ENCODE data around the gene CAMK2N1.
"Not testable (repeated sequence)": the region's sequence is repeated elsewhere in the genome, so short reads cannot be mapped to it uniquely, and the experiment has no call there.

CAMK2N1 gene

DNA sequence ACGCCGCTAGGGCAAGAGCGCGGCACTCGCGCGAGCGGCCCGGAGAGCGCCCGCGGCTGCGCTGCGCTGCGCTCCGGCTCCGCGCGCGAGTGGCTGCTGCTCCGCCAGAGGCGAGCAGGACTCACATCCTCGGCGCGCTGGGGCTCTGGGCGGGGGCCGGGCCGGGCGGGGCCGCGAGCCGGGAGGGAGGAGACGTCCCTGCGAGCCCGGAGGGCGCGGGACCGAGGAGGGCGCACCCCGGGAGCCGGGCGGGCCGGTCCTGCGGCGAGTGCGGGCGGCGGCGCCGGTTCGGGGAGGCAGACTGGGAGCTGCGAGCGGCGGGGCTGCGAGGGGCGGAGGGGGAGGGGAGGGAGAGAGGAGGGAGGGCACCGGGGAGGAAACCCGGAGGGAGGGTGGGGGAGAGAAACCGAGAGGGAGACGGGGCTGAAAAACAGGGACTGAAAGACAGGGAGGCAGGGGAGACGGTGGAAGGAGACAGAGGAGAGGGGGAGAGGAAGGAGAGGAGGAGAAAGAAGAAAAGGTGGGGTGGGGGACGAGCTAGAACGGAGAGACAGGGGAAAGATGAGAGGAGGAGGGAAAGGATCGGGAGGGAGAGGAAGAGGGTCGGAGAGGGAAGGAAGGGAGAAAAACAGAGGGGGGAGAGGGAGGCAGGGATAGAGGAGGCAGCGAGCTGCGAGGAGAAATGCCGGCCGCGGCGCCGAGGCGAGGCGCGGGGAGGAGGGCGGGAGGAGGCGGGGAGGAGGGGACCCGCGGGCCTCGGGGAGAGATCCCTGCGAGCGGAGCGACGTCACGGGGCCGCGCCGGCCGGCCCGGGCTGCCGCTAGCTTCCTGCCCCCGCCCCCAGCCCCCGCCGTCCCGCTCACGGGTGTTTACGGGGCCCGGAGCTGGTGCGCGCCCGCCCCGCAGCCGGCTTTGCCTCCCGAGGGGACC is at the start of gene CAMK2N1:
CAMK2N1 (minus strand) TSS at position 684 of the 930 bp plus-strand sequence. CDS start 831 bp downstream, outside the sequence.
- DNase-seq (ENCODE audit: low read depth in 2 of 3, low spot score in 2 of 3) = no peak

DNA sequence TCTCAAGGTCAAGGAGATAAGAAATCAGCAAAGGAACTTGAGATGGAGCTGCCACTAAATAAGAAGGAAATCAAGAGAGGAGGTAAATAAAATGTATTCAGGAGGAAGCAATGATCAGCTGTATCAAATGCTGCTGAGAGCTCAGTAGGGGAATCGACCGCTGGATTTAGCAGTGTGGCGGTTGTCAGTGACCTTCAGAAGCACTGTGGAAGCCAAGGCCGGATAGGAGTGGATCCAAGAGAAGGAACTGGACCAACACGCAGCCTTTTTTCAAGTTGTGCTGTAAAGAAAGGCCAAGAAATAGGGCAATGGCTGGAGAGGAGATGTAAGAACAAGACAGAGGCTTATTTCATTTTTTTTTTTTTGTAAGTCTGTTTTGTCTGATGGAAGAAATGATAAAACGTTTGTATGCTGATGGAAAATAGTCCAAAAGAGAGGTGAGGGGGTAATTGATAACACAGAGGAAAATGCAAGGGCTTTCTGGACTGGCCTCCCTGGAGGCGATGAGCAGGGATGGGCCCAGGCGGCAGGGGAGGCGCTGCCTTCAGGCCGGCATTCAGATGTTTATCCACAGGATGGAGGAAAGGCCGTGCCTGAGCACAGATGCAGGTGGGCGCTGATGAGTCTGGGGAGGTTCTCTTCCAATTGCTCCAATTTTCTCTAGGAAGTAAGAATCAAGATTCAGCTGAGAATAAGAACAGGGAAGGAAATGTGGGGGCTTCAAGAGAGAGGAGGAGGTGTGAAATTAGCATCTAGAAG is 48.8 kb upstream of the CAMK2N1 start:
- no peak for DNase-seq (ENCODE audit: low read depth in 2 of 3, low spot score in 2 of 3)

DNA sequence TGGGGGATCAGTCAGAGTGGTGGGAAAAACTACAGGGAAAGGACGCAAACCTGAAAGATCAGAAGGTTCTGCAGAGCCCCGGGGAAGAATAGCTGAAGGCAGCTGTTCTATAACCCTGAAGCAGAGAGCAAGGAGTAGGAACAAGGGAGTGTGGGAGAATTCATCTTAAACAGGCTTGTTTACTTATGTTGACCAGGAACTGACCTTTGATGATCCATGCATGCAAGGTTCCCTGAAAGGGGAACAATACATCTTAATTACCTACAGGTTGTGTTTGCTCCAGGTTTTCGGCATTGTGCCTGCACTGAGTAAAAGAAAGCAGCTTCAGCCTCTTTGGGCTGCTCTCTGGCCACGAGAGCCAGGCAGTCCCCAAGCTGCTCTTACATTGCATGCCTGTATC is 47.6 kb upstream of the CAMK2N1 start:
- no peak for DNase-seq (ENCODE audit: low read depth in 2 of 3, low spot score in 2 of 3)

DNA sequence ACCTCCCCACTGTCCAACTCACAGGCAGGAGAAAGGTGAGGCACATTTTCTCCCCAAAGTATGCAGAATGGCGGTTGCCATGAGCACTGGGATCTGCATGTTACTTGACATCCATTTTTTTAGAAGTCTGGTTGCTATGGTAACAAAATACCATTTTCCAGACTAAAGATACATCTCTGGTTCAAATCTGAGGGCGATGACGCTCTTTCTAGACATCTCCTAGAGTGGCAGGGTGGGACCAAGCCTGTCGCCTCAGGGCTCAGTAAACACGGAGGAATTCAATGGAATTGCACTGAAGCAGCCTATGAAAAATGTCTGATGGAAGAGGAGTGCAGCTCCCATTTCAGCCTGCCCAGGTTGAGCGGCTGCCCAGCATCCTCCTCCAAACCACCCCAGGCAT is 44.9 kb upstream of the CAMK2N1 start:
- no peak for DNase-seq (ENCODE audit: low read depth in 2 of 3, low spot score in 2 of 3)

DNA sequence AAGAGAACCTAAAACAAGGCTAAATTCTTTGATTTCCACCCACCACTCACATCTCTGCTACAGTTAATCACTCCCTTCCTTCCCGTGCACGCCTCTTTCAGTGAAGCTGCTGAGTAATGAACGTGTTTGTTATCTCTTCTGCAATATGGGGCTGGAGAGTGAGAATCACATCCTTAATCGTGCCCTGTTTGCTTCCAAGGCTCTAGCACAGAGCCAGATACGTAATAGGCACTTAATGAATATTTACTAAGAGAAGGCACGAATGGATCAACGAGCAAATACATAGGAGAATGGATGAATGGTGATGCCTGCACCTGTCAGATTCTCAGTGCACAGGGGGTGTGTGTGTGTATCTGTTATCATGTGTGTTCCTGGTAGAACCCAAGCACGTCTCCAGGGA is 44.3 kb upstream of the CAMK2N1 start:
- no peak for DNase-seq (ENCODE audit: low read depth in 2 of 3, low spot score in 2 of 3)

DNA sequence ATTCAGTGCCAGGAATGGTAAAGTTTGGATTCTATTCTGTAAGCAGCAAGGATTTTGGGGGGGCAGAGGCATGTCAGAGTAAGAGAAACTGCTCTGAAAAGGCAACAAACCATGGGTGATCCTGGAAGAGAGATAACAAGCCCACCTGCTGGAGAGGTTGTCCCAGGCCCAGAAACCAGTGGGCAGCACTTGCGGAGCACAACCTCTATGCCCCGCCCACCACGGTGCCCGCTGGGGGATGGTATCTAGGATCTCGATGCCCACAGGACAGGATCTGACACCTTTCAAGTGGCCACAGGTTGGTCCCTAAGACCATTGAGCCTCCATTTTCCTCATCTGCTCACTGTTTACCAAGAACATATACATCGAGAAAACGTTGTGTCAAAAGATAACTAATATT is 42.2 kb upstream of the CAMK2N1 start:
- no peak for DNase-seq (ENCODE audit: low read depth in 2 of 3, low spot score in 2 of 3)

DNA sequence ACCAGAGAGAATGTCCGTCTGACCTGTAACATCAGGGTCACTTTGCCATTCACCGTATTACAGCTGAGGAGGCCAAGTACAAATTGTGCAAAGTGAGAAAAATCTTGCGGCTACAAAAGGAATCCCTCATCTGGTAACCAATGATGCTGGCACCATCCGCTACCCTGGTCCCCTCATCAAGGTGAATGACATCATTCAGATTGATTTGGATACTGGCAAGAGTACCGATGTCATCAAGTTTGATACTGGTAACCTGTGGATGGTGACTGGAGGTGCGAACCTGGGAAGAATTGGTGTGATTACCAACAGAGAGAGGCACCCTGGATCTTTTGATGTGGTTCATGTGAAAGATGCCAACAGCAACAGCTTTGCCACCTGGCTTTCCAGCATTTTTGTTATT is 40.3 kb upstream of the CAMK2N1 start:
- no peak for DNase-seq (ENCODE audit: low read depth in 2 of 3, low spot score in 2 of 3)

DNA sequence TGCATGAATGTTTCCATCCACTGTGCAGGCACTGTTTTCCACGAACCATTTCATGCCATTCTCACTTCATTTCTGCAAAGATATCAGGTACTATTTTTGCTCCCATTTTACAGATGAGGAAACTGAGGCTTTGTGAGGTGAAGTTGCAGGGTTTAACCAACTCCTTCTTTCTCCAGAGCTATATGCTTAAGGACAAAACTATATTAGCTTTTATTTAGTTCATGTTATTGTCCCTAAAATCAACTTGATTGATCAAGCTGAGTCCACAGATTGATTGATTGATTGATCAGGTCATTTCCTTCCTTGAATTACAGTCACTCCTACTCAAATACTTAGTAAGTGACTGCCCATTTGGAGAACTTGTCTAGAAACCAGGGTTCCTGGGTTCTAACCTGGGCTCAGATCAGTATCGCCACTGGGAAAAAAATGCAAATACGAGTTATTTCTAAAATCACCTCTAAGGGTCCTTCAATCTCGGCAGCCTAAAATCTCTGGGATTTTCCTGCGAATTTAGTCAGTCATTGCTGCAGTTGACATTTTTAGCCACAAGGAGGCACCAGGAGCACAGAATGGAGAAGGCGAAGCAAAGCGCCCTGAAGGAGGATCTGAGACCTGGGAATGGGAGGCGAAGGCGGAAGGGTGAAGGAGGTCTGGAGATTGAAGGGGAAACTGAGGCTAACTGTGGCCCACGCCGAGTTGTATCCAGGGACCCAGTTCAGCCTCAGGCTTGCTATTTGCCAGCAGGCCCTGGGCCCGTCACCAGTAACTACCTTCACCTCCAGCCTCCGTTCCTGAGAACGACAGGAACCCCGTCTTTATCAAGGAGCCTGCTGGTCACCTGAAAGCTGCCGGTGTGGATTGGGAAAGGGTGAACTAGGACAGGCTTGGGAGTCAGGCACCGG is 36.2 kb upstream of the CAMK2N1 start:
- peak; percentile 13 to 47 (median 40) for DNase-seq (ENCODE audit: low read depth in 2 of 3, low spot score in 2 of 3)

DNA sequence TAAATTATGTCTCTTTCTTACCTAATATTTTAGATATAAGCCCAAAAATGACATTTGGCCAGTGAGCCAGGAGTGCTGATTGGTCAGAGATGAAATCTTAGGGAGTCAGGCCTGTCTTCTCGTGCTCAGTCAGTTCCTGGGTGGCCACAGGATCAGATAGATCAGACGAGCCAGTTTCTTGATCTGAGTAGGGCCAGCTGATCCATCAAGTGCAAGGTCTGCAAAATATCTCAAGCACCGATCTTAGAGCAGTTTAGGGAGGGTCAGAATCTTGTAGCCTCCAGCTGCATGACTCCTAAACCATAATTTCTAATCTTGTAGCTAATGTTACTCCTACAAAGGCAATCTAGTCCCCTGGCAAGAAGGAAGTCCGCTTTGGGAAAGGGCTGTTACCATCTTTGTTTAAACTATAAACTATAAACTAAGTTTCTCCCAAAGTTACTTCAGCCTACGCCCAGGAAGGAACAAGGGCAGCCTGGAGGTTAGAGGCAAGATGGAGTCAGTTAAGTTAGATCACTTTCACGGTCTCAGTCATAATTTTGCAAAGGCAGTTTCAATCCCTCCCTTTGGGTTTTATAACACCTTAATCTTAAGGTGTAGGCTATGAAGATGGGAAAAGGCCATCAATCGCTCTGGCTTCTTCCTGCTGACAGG is 33.7 kb upstream of the CAMK2N1 start:
- DNase-seq (ENCODE audit: low read depth in 2 of 3, low spot score in 2 of 3) = not testable (repeated sequence)

DNA sequence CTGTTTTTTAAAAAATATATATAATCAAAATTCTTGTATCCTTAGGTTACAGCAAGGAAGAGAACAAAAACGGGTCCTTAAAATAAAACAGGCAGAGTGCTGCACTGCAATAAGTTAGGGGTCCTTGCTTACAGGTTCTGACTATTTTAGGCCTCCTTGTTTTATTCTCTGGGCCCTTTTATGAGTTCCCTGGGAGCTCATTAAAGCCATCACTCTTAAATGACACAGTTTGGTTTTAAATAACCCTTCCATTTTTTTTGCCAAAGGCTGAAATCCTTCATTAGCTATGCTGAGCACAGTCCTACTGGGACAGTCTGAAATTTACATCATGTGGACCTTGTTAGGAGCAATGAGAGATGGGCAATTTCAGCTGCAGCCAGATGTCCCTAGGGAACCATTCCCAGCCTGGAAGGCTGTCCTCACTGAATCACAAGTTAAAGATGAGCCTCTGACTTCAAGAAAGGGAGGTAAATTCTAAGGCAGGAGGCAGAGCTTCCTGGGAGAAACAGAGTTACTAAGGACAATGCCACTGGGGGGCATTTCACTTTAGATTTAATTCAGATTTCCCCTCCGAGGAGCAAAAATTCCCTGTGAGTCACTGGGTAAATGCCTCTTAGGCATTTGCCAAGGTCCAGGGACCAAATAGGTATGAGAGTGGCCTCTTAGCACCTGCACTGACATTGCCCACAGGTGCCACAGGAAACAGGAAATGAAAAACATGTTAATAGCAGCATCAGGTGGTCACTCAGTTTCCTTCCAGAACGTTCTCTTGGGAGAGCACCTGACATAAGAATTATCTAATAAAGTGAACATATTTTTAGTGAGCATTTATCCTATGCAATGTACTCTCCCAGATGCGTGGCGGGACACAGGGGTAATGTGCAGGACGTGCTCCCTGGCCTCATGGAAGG is 25.8 kb upstream of the CAMK2N1 start:
- DNase-seq (ENCODE audit: low read depth in 2 of 3, low spot score in 2 of 3) = no peak

DNA sequence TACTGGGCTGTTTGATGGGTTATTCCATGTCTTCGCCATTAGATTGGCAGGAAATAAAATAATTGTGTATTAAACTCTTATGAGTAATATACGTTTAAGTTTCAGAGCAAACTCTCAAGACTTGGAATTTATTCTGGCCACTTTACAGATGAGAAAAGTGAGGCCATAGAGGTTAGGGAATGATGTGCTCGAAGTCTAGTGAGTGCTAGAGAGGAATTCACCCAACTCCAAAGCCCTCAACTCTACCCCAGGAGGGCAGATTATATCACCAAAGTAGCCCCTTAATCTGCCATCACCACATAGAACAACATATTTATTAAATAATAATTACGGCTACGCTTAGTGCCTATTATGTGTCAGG is 22.4 kb upstream of the CAMK2N1 start:
- no peak for DNase-seq (ENCODE audit: low read depth in 2 of 3, low spot score in 2 of 3)

DNA sequence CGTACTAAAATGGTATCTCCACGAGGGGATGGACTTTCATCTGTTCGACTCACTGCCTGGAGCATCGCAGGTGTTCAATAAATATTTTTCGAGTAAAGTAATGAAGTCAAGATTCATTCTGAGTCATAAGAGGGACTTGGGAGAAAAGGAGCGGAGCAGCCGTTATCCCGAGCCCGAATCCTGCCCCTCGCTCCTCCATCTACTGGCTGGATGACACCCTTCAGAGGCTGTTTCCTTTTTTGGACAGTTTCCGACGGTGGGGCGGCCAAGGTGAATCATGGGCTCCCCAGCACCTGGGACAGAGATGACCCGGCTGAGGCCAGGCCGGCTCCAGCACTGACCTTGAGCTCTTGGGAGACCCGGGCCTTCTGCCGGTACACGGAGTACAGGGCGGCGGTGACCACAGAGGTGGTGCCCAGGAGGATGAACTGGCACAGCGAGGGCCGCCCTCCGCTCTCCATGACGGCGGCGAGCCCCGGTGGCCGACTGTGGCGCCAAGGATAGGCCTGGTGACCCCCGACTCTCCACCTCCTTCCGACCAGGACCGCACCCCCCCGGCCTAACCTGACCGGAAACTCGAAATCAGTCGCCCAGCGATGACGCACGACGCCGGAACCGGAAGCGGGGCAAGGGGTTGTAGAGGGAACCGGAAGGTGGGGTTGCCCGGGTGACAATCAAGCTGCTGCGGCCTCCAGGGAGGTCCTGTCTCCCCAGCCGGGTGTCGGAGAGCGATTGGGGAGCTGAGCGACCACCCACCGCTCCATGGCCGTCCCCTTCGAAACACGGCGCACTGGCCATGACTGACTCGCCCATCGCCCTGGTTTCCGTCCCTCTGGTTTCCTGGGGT is 21.8 kb upstream of the CAMK2N1 start, which contains the start of gene MUL1:
MUL1 (minus strand) TSS at position 588 of the 847 bp plus-strand sequence; CDS start at position 461, 127 bp downstream.
- DNase-seq (ENCODE audit: low read depth in 2 of 3, low spot score in 2 of 3) = peak; percentile 88 to 98 (median 95)

DNA sequence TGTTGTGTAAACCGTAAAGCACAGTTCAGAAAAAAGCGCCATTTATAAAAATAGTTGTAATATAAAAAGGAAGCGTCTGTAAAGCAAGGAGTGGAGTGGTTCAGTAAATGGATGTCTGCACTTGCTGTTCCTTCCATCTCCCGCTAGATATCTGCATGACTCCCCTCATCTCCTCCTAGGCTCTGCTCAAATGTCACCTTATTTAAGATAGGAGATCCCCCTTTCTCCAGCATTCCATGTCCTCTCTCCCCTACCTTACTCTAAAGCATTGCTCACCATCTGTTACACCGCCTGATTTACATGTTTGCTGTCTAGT is 21.2 kb upstream of the CAMK2N1 start:
- DNase-seq (ENCODE audit: low read depth in 2 of 3, low spot score in 2 of 3) = no peak

DNA sequence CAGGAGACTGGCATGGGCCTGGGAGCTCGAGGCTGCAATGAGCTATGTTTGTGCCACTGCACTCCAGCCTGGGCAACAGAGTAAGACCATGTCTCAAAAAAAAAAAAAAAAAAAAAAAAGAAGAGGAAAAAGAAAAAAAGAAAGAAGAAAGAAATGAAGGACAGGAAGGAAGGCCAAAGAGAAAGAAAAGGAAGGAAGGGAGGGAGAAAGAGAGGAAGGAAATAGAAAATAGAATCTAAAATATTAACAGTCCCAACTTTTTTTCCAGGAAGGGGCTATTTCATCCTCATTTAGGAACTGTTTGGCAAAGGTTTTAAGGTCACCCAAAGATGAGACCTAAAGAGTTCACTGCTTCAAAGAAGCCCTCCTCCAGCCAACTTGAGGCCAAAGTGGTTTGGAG is 19.5 kb upstream of the CAMK2N1 start:
- no peak for DNase-seq (ENCODE audit: low read depth in 2 of 3, low spot score in 2 of 3)

DNA sequence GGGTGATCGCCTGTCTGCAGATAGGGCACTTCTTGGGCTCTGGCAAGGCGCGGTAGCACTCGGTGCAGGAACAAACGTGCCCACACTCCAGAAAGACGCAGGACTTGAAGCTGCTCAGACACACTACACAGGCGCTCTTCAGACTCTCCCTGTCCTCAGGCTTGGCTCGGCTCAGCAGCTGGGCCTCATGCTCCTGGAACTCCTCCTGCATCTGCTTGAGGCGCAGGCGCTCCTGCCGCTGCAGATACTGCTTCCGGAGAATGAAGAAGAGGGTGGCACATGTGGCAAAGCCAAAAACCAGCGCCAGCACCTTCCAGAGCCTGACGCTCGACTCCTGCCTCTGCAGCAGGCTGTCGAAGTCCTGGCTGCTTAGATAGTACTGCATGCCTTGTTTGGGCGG is 14.7 kb upstream of the CAMK2N1 start:
- DNase-seq (ENCODE audit: low read depth in 2 of 3, low spot score in 2 of 3) = no peak

DNA sequence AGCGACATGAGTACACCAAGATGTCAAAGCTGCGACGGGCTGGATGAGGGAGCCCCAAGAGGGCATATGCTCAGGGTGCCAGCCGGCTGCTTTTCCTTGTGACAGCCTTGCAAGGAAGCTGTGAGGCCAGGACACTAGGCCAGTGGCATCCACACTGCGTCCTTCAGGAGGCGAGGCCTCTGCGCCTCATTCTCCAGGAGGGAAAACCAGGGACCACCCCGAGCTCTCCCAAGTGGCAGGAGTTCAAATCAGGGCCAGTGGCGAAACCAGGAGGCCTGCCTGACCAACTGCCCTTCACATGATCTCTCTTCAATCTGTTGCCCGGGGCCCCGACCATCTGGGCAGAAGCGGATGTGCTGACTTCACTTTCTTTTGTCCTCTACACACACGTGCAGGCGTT is 13.7 kb upstream of the CAMK2N1 start:
- DNase-seq (ENCODE audit: low read depth in 2 of 3, low spot score in 2 of 3) = no peak

DNA sequence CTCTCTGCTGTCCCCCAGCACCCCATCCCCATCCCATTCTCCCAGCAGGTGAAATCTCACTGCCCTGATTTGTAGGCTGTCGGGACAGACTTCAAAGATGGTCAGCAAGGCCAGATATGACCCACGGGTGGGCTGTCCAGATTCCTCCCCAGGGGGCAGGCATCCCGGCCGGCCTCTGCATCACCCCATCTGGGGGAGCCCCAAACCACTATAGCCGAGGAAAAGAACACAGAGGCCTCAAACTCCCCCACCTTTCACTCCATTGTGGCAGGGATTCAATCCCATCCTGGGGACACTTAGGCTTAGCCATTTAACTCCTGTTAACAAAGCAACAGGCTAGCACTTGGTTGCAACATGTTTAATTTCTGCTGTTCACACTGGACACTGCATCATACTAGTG is 13.1 kb upstream of the CAMK2N1 start:
- no peak for DNase-seq (ENCODE audit: low read depth in 2 of 3, low spot score in 2 of 3)

DNA sequence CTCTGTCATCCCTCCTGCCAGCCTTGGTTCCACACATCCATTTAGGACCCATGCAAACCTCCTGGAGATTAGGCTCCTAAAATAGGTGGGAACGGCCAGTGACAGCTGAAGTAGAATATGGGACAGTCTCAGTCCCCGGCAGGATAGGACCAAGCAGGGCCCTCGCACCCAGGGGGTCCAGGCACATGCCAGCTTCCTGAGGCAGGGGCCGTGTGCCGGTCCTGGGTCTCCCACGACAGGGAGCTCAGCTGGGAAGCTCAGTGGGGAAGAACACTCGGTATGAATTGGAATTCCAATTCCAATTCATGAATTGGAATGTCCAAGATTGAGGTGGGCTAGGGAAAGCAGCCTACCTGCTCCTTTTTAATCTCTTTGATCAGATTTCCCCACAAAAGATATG is 12.1 kb upstream of the CAMK2N1 start:
- no peak for DNase-seq (ENCODE audit: low read depth in 2 of 3, low spot score in 2 of 3)

DNA sequence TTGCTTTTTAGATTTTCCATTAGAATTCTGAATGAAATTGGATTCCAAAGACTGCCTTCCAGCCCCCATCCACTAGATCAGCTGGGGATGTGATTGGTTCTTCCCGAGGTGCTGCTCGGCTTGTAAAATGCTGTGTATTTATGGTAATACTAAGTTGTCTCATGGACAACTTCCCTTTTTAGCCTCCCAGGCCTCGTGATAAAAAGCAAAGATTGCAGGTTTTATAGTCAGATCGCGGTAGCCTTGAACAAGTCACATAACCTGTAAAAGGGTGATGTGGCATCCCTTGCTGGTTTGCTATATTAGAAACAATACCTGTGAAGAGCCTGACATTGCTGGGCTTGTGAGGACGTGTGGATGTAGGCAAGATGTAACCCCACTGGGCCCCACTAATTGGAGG is 11.5 kb upstream of the CAMK2N1 start:
- DNase-seq (ENCODE audit: low read depth in 2 of 3, low spot score in 2 of 3) = no peak
